Tibial artery (tissue), 4 donors: Measurements from ENCODE around the gene AGAP1.

Experiments used
- DNase-seq, 2 donors: peaks; one replicate each; pipeline ENCODE4 v3.0.0-alpha.2; 2019
- H3K27ac ChIP-seq, 2 donors: fragments of 200-600 bp; sonication (generic) in 1 of 2; 1 replicate in 1 of 2; 2 replicates in 1 of 2; pipeline ENCODE4 v1.5.1; 2018 to 2019; ENCODE audit warnings: mild to moderate bottlenecking in 1 of 2
- H3K27me3 ChIP-seq, 2 donors: fragments of 200-600 bp; sonication (generic) in 1 of 2; one replicate each; pipeline versions ENCODE4 v1.5.1 to v1.6.0; 2016 to 2019
- H3K36me3 ChIP-seq, 3 donors: fragments of 200-600 bp; sonication (generic) in 2 of 3; one replicate each; pipeline ENCODE4 v1.5.1; 2016 to 2019; ENCODE audit warnings: mild to moderate bottlenecking in 2 of 3
- H3K4me1 ChIP-seq, 4 donors: fragments of 200-600 bp; sonication (generic) in 2 of 4; 1 replicate in 3 of 4; 2 replicates in 1 of 4; pipeline ENCODE4 v1.5.1; 2016 to 2019
- H3K4me3 ChIP-seq, 2 donors: fragments of 200-600 bp; sonication (generic) in 1 of 2; 1 replicate in 1 of 2; 2 replicates in 1 of 2; pipeline ENCODE4 v1.5.1; 2018 to 2019; ENCODE audit warnings: mild to moderate bottlenecking in 2 of 2
- H3K9me3 ChIP-seq, 3 donors: fragments of 200-600 bp; sonication (generic) in 1 of 3; one replicate each; pipeline ENCODE4 v1.5.1; 2016 to 2019
- intact Hi-C: fragments of 100-400 bp; cut with DNase I; formaldehyde crosslinking; loops from one replicate; pipeline ENCODE4 v1.15.0; 2023; ENCODE audit warnings: low total_unique reads
- TF ChIP-seq, protein P1 (sequence below), 2 experiments: fragments of 200-600 bp in 1 of 2; fragments of 450-650 bp in 1 of 2; IDR thresholded peaks; one replicate each; pipeline ENCODE4 v1.5.1; 2017 to 2019; ENCODE audit warnings: antibody characterized with exemption in 2 of 2, mild to moderate bottlenecking in 1 of 2, moderate library complexity in 1 of 2

AGAP1 gene

DNA sequence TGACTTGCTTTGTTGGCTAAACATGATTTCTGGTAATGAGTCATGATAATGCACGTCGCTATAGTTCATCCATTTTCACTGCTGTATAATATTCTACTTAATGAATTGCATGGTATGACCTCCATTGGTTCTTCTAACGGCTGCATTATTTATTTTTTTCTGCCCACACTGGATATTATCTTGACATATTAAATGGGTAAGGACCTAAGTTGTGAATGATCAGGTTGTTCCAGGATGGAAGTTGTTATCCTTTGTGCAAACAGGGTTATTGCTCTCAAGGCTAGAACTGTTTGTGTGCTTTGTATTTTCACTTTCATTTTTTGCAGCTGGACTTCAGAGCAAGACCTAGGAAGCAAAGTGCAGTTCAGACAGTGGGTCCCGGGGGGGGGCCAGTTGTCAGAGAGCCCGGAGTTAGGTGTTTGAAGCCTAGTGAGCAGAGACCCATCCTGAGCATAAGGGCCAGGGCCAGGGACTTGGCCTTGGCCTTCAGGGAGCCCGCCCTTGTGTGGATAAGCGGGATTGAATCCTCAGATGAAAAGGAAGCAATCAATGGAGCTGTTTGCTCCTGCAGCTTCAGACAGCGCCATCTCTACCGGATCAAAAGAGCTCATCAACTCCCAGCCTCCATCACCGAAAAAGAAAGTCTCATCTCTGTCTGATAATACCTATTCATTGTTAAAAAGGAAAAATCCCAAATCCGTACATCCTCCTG lies 48.2 kb downstream of the AGAP1 start:
- peaks cover 0 to 7% (median 0%) of the 10 kb centered on the region in 4 donors for H3K4me1 ChIP-seq
- intact Hi-C loops: no loop called here
- H3K27ac ChIP-seq: no peak overlapping the region

DNA sequence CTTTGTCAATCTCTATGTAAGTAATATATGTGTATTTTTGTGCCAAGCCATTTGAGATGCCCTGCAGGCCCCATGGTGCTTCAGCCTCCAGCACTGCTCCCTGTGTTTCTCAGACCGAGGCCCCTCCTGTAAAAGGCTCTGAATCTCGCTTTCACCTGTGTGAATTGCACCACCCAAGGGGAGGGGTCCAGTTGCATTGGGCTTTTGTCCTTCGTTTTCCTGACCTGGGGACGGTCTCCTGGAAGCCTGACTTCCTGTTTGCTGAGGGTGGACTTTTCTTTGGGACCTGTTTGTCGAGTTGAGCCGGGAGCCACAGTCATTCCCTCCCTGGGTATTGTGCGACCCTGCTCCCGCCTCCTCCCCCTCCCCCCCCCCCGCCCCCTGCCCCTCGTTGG lies 48.9 kb downstream of the AGAP1 start:
- H3K4me3 ChIP-seq: no peak overlapping the region
- H3K27ac ChIP-seq: no peak overlapping the region
- H3K27me3 ChIP-seq: no peaks in the 10 kb centered on the region
- no peaks in the 10 kb centered on the region for H3K36me3 ChIP-seq
- TF ChIP-seq, protein P1, sequence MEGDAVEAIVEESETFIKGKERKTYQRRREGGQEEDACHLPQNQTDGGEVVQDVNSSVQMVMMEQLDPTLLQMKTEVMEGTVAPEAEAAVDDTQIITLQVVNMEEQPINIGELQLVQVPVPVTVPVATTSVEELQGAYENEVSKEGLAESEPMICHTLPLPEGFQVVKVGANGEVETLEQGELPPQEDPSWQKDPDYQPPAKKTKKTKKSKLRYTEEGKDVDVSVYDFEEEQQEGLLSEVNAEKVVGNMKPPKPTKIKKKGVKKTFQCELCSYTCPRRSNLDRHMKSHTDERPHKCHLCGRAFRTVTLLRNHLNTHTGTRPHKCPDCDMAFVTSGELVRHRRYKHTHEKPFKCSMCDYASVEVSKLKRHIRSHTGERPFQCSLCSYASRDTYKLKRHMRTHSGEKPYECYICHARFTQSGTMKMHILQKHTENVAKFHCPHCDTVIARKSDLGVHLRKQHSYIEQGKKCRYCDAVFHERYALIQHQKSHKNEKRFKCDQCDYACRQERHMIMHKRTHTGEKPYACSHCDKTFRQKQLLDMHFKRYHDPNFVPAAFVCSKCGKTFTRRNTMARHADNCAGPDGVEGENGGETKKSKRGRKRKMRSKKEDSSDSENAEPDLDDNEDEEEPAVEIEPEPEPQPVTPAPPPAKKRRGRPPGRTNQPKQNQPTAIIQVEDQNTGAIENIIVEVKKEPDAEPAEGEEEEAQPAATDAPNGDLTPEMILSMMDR (IDR thresholded peaks at IDR 0.05): no peak
- no peak for DNase-seq
- H3K4me1 ChIP-seq: peaks cover 0 to 7% (median 0%) of the 10 kb centered on the region in 4 donors
- intact Hi-C loops: no loop called here
- H3K9me3 ChIP-seq: no peaks in the 10 kb centered on the region

More for the DNA sequence above, 48.2 kb downstream of the AGAP1 start:
- no peak overlapping the region for H3K4me3 ChIP-seq
- no peak for DNase-seq
- H3K27me3 ChIP-seq: no peaks in the 10 kb centered on the region
- no peaks in the 10 kb centered on the region for H3K9me3 ChIP-seq
- TF ChIP-seq, protein P1 (IDR thresholded peaks at IDR 0.05): no peak
- no peaks in the 10 kb centered on the region for H3K36me3 ChIP-seq

DNA sequence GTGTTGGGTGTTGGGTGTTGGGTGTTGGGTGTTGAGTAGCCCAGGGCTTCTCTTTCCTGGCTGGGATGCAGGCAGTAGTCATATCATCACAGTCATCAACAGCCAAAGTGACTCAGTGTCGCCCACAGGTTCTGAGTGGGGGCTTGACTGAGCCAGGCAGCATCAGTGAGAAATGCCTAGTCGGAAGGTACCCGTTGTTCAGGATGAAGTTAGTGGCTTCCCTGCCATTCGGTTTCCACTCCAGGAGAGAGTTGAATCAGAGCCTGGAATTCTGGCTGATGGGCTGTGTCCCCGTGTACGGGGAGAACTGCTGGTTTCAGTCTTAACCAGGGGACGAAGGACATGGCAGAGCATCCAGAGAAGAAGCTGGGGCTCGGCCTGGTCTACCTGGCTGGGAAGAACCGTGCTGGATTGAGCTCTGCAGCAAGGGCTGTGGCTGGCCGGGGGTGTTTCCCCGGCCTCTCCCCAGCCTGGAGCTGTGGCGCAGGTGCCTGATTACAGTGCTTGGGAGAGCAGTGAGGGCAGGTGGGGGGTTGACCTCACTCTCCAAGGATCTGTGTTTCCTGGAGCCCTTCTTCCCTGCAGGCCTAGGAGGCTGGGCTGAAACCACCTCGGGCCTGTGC lies 49.4 kb downstream of the AGAP1 start:
- Histone ChIP-seq H3K9me3 (no peaks in the 10 kb centered on the region), H3K4me1 (peaks cover 0 to 7% (median 0%) of the 10 kb centered on the region in 4 donors), H3K27me3 (no peaks in the 10 kb centered on the region), H3K27ac (no peak overlapping the region), H3K36me3 (no peaks in the 10 kb centered on the region), H3K4me3 (no peak overlapping the region)
- no peak for DNase-seq
- TF ChIP-seq, protein P1 (IDR thresholded peaks at IDR 0.05): no peak
- intact Hi-C loops: no loop called here

DNA sequence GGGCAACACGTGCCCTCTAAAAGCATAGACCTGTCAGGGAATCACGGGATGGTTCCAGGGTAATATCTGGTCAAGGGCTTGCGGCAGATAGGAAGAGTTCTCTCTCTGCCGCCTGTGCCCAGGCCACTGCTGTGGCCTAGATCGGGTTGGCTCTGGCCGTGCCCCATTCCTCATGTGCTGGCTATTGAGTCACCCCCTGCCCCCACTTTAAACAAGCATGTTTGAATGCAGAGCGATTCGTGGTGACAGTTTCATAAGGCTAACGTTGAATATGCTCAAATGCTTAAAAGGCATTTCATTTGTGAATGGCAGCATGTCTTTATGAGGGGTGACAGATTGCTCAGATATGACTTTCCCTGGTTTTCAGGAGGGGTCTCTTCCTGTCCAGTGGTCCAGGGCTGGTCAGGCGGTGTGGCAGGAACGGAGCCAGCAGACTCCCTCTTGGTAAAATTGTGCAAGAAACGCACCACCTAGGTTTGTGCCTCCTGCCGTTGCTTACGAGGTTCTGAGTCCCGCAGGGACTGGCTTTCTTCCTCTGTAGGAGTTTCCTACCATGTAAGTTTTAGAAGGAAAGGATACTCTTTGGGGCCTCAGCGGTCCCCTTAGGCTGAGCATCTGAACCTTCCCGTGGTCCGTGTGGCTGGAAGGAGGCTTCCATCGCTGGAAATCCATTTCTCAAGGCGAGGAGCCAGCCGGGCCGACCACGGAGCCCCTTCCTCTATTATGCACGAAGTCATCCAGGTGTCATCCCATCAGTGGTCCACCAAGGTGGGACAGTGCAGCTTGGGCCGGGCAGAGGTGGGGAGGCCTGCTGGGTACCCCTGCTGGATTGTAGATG lies 50.2 kb downstream of the AGAP1 start:
- no peaks in the 10 kb centered on the region for H3K9me3 ChIP-seq
- H3K36me3 ChIP-seq: no peaks in the 10 kb centered on the region
- TF ChIP-seq, protein P1 (IDR thresholded peaks at IDR 0.05): no peak
- no peaks in the 10 kb centered on the region for H3K27me3 ChIP-seq
- peaks cover 0 to 7% (median 0%) of the 10 kb centered on the region in 4 donors for H3K4me1 ChIP-seq
- H3K27ac ChIP-seq: no peak overlapping the region
- DNase-seq: peak in 1 of 2 donors; percentile 59
- no peak overlapping the region for H3K4me3 ChIP-seq
- intact Hi-C loops: no loop called here

DNA sequence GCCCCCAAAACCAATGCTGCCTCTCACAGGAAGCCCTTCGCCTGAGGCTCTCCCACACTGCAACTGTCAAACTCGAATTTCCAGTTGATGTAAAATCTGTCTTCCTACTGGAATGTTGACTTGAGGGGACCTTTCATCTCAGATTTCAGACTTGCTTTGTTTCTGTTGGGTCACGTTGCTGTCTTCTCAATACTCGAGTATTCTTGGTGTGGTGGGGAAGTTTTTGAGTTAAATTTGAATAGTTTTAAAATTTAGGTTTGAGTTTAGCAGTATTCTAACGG lies 50.8 kb downstream of the AGAP1 start:
- no peak overlapping the region for H3K27ac ChIP-seq

More for the DNA sequence above, 50.8 kb downstream of the AGAP1 start:
- no peaks in the 10 kb centered on the region for H3K9me3 ChIP-seq
- H3K36me3 ChIP-seq: no peaks in the 10 kb centered on the region
- intact Hi-C loops: no loop called here
- no peak for DNase-seq
- H3K4me1 ChIP-seq: peaks cover 0 to 7% (median 0%) of the 10 kb centered on the region in 4 donors
- H3K4me3 ChIP-seq: no peak overlapping the region
- no peaks in the 10 kb centered on the region for H3K27me3 ChIP-seq
- TF ChIP-seq, protein P1 (IDR thresholded peaks at IDR 0.05): no peak
